Fibroblast of lung (primary cell): ENCODE measurements around the gene TCOF1. TPM values are rescaled to one million over a fixed set of nuclear protein-coding genes. Genes with fewer than 3 reads are reported as not detected.

Source experiments
- DNase-seq, 2 donors: peaks; one replicate each; pipeline versions ENCODE4 v3.0.0 to v3.0.0-alpha.2; 2010; ENCODE audit warnings: low read depth in 2 of 2
- H2AFZ ChIP-seq: 2 replicates; pipeline ENCODE4 v1.5.1; 2012; ENCODE audit warnings: low read length, control low read depth, inconsistent platforms
- H3K27ac ChIP-seq: 2 replicates; pipeline ENCODE4 v1.5.1; 2011; ENCODE audit warnings: low read length, control low read depth; ENCODE audit not compliant: insufficient read depth
- H3K27me3 ChIP-seq: 2 replicates; pipeline ENCODE4 v1.5.1; 2011; ENCODE audit warnings: mild to moderate bottlenecking, low read length; ENCODE audit not compliant: control insufficient read depth, insufficient read depth
- H3K36me3 ChIP-seq: 2 replicates; pipeline ENCODE4 v1.5.1; 2011; ENCODE audit warnings: low read length; ENCODE audit not compliant: control insufficient read depth, insufficient read depth
- H3K4me1 ChIP-seq: 2 replicates; pipeline ENCODE4 v1.5.1; 2011; ENCODE audit warnings: low read length; ENCODE audit not compliant: control insufficient read depth, insufficient read depth; ENCODE audit errors: extremely low read depth
- H3K4me2 ChIP-seq: 2 replicates; pipeline ENCODE4 v1.5.1; 2011; ENCODE audit warnings: low read length, control low read depth; ENCODE audit not compliant: insufficient read depth; ENCODE audit errors: extremely low read depth
- H3K4me3 ChIP-seq, 4 experiments: fragments of 200-600 bp in 1 of 4; sonication (generic) in 1 of 4; replicated peaks in 1 of 4; 2 replicates each; pipeline ENCODE4 v1.5.1; 2011 to 2016; ENCODE audit warnings: low read length in 4 of 4, low read depth in 3 of 4, mild to moderate bottlenecking in 3 of 4, control low read depth in 2 of 4, inconsistent platforms in 1 of 4, mixed read lengths in 1 of 4; ENCODE audit not compliant: insufficient read depth in 1 of 4; ENCODE audit errors: control extremely low read depth in 1 of 4
- H3K79me2 ChIP-seq: 2 replicates; pipeline ENCODE4 v1.5.1; 2012; ENCODE audit warnings: mild to moderate bottlenecking, low read length, inconsistent platforms; ENCODE audit not compliant: control insufficient read depth, insufficient read depth
- H3K9ac ChIP-seq: 2 replicates; pipeline ENCODE4 v1.5.1; 2011; ENCODE audit warnings: mild to moderate bottlenecking, low read length, control low read depth; ENCODE audit not compliant: insufficient read depth
- H3K9me3 ChIP-seq: 2 replicates; pipeline ENCODE4 v1.5.1; 2012; ENCODE audit warnings: low read depth, low read length; ENCODE audit not compliant: control insufficient read depth, insufficient read depth
- H4K20me1 ChIP-seq: 2 replicates; pipeline ENCODE4 v1.5.1; 2011; ENCODE audit warnings: low read length; ENCODE audit not compliant: control insufficient read depth, insufficient read depth; ENCODE audit errors: extremely low read depth
- CTCF ChIP-seq, 2 donors: IDR thresholded peaks in 1 of 2; conservative IDR thresholded peaks in 1 of 2; 1 replicate in 1 of 2; 2 replicates in 1 of 2; pipeline ENCODE4 v1.5.1; 2011 to 2012; ENCODE audit warnings: low read length in 2 of 2, control low read depth in 1 of 2, inconsistent platforms in 1 of 2, low read depth in 1 of 2, mild to moderate bottlenecking in 1 of 2
- EZH2 ChIP-seq: IDR thresholded peaks from 2 replicates; pipeline ENCODE4 v1.5.1; 2012; ENCODE audit warnings: low read length, control low read depth, mild to moderate bottlenecking; ENCODE audit errors: missing control alignments
- polyA plus RNA-seq, 2 donors: library from polyadenylated mRNA; depleted of rRNA in 1 of 2; stranded (reverse) in 1 of 2; unstranded in 1 of 2; fragments of >200 nt; gene quantifications; 2 replicates each; pipeline ENCODE4 v1.2.1, GENCODE V29; 2011 to 2012; ENCODE audit warnings: missing spikeins in 1 of 2
- total RNA-seq: library from RNA; depleted of rRNA; stranded (reverse); fragments of >200 nt; gene quantifications from 2 replicates; pipeline ENCODE4 v1.2.1, GENCODE V29; 2014

TCOF1 gene
- total and polyA plus RNA-seq, 2 donors (not counting 1 experiment from before 2014, with no cell fraction given) = 8.5 to 10.6 TPM

GRCh38 chr5:150406103-150406722 is 48.7 kb downstream of the TCOF1 start:
- no peak for DNase-seq
- no peaks in the 10 kb centered on the region for H3K9me3 ChIP-seq
- H3K79me2 ChIP-seq = no peaks in the 10 kb centered on the region
- TF ChIP-seq EZH2 = no peak
- H3K4me1 ChIP-seq = peaks cover 3% of the 10 kb centered on the region
- no peak overlapping the region for H3K9ac ChIP-seq
- H3K4me2 ChIP-seq = no peak overlapping the region
- no peaks in the 10 kb centered on the region for H4K20me1 ChIP-seq
- H3K4me3 ChIP-seq = no peak overlapping the region
- no peaks in the 10 kb centered on the region for H3K36me3 ChIP-seq
- H3K27ac ChIP-seq = no peak overlapping the region
- H3K27me3 ChIP-seq = no peaks in the 10 kb centered on the region
- no peak overlapping the region for H2AFZ ChIP-seq

- no peaks in the 10 kb centered on the region for H4K20me1 ChIP-seq
- H3K9ac ChIP-seq = no peak overlapping the region
- no peak for TF ChIP-seq CTCF (conservative IDR thresholded peaks at IDR 0.05 in 1 of 2, IDR thresholded peaks at IDR 0.05 in 1 of 2; ENCODE audit: low read depth in 1 of 2, low read length in 2 of 2)
- TF ChIP-seq EZH2 = no peak
- H2AFZ ChIP-seq = no peak overlapping the region
- H3K27ac ChIP-seq = no peak overlapping the region
- H3K4me2 ChIP-seq = no peak overlapping the region
- H3K9me3 ChIP-seq = no peaks in the 10 kb centered on the region
- H3K4me3 ChIP-seq = no peak overlapping the region
- no peaks in the 10 kb centered on the region for H3K36me3 ChIP-seq
- no peaks in the 10 kb centered on the region for H3K79me2 ChIP-seq
- H3K27me3 ChIP-seq = no peaks in the 10 kb centered on the region
- DNase-seq = no peak
- H3K4me1 ChIP-seq = peaks cover 3% of the 10 kb centered on the region
These were observed 49.2 kb downstream of the TCOF1 start for GRCh38 chr5:150406723-150407095.

- no peaks in the 10 kb centered on the region for H4K20me1 ChIP-seq
- H3K9me3 ChIP-seq = no peaks in the 10 kb centered on the region
- H3K4me2 ChIP-seq = no peak overlapping the region
- H3K4me3 ChIP-seq = no peak overlapping the region
- H3K79me2 ChIP-seq = no peaks in the 10 kb centered on the region
- H3K4me1 ChIP-seq = peaks cover 3% of the 10 kb centered on the region
- DNase-seq = no peak
- no peak overlapping the region for H3K27ac ChIP-seq
- no peaks in the 10 kb centered on the region for H3K36me3 ChIP-seq
- TF ChIP-seq EZH2 (no peak), CTCF (conservative IDR thresholded peaks at IDR 0.05 in 1 of 2, IDR thresholded peaks at IDR 0.05 in 1 of 2; ENCODE audit: low read depth in 1 of 2, low read length in 2 of 2) (no peak)
- no peak overlapping the region for H3K9ac ChIP-seq
- H3K27me3 ChIP-seq = no peaks in the 10 kb centered on the region
- no peak overlapping the region for H2AFZ ChIP-seq
These were observed 49.7 kb downstream of the TCOF1 start for GRCh38 chr5:150407096-150407720.
